Transverse colon (tissue), 4 donors: ENCODE measurements around the gene TPGS1.

Experiments used
- CTCF ChIP-seq, 5 experiments: fragments of 200-600 bp in 3 of 5; fragments of 450-650 bp in 2 of 5; sonication (generic) in 3 of 5; IDR thresholded peaks; 1 replicate in 2 of 5; 2 replicates in 3 of 5; pipeline ENCODE4 v1.5.1; 2016 to 2017; ENCODE audit warnings: antibody characterized with exemption in 5 of 5, inconsistent platforms in 3 of 5, mild to moderate bottlenecking in 2 of 5, moderate library complexity in 1 of 5
- EP300 ChIP-seq: sonication (generic); formaldehyde crosslinking; IDR thresholded peaks from one replicate; pipeline ENCODE4 v1.6.1; 2017; ENCODE audit warnings: antibody characterized with exemption, low read depth
- POLR2A ChIP-seq: fragments of 450-650 bp; IDR thresholded peaks from one replicate; pipeline ENCODE4 v1.6.1; 2016; ENCODE audit warnings: antibody characterized with exemption, mild to moderate bottlenecking, moderate library complexity
- POLR2AphosphoS5 ChIP-seq, 3 donors: sonication (generic); formaldehyde crosslinking; IDR thresholded peaks; one replicate each; pipeline ENCODE4 v1.6.1; 2016; ENCODE audit warnings: antibody characterized with exemption in 3 of 3

- no peak for TF ChIP-seq CTCF (IDR thresholded peaks at IDR 0.05)
- no peak for TF ChIP-seq POLR2A
- TF ChIP-seq EP300: no peak
- TF ChIP-seq POLR2AphosphoS5 (IDR thresholded peaks at IDR 0.05): no peak
These were observed 8.8 kb upstream of the TPGS1 start for GRCh38 chr19:498511-498891.
